ENCODE data around the gene ICOSLG. TPM values are rescaled to one million over a fixed set of nuclear protein-coding genes. Genes with fewer than 3 reads are reported as not detected.
"Not testable (repeated sequence)": the region's sequence is repeated elsewhere in the genome, so short reads cannot be mapped to it uniquely, and the experiment has no call there.

Gene ICOSLG
- total RNA-seq, 1 experiment from 2014 or later: not detected

DNA sequence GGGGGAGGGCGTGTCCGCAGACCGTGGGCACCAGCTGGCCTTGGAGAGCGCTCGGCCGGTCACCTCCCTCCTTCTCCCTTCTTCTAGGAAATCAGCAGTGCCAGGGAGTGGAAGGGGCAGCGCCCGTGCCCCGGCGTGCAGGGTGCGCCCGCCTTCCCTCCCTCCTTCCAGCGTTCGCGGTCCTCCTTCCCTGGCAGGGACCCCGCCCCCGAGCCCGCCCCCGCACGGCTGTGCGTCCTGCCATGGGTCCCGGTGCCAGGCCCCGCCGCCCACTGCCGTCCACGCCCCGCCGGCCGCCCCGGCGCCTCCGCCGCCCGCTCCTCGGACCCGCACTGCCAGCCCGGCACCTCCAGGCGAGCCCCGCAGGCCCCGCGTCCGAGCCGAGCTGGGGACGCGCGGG is 390 bp downstream of the ICOSLG start:
- in situ Hi-C loops (cut with HindIII; ENCODE audit: low sequenced_read_pairs); DNase-seq (ENCODE audit: low spot score): not testable (repeated sequence)

DNA sequence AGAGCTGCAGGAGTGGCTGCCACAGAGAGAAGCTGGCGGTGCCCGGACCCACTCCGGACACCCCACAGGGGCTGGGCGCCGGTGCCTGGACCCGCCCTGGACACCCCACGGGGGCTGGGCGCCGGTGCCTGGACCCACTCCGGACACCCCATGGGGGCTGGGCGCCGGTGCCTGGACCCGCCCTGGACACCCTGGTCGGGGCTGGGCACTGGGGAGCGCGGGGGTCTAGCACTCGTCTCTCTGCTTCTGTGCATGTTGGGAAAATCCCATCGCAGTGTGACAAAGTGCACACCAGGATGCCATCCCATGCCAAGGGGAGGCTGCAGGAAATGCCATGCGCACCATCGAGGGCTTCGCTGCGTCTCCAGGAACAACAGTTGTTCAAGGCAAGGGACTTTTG is 11.2 kb downstream of the ICOSLG start:
- in situ Hi-C loops (cut with HindIII; ENCODE audit: low sequenced_read_pairs); DNase-seq (ENCODE audit: low spot score): not testable (repeated sequence)

DNA sequence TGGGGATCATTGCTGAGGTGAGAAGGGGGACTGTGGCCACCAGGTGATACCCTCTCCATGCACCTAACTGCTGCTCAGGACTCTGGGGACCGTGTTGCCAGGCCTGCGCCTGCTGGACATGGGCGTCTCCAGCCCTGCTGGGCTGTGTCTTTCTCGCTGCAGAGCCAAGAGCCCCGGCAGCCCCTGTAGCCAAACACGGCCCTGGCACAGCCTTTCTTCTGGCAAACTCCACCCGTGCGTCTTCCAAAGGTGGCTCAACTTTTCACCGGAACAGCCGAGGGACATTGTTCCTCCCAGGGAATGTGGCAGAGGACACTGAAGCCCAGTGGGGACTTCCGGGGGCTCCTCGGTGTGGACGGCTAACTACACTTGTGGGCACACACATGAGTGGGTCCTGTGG is 12.6 kb downstream of the ICOSLG start:
- in situ Hi-C loops (cut with HindIII; ENCODE audit: low sequenced_read_pairs); DNase-seq (ENCODE audit: low spot score): not testable (repeated sequence)

DNA sequence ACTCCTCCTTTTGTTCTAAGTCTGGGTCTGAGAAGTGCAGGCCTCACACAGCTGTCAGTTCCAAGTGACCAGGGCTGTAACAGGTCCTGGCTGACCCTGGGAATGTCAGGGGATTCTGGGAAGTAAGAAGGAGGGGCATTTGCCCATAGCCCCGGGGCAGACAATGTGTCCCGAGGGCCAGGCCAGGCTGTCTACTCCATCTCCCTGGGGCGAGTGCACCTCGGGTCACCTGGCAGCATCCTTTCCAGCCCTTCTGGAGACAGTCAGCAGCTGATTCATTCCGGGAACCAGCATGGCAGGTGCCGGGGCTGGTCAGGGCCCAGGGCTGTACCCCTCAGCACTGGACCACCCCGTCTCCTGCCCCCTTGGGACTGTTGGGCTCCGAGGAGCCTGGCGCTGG is 13.1 kb downstream of the ICOSLG start:
- DNase-seq (ENCODE audit: low spot score); in situ Hi-C loops (cut with HindIII; ENCODE audit: low sequenced_read_pairs): not testable (repeated sequence)

DNA sequence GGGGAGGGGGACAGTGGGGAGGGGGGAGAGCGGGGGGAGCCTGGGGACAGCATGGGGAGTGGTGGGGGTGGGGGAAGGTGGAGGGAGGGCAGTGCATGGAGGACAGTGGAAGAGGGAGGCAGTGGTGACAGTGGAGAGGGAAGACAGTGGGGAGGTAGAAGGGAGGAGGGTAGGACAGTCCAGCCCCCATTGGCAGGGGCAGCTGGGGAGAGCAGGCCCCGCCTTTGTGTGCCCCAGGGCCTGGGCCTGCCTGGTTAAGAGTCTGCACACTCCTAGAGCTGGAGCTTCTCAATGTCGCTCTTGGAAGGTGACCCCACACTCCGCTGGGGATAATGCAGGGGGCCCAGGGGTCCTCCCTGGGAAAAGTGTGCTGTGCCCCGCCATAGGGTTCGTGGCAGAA is 15.1 kb downstream of the ICOSLG start:
- DNase-seq (ENCODE audit: low spot score); in situ Hi-C loops (cut with HindIII; ENCODE audit: low sequenced_read_pairs): not testable (repeated sequence)

DNA sequence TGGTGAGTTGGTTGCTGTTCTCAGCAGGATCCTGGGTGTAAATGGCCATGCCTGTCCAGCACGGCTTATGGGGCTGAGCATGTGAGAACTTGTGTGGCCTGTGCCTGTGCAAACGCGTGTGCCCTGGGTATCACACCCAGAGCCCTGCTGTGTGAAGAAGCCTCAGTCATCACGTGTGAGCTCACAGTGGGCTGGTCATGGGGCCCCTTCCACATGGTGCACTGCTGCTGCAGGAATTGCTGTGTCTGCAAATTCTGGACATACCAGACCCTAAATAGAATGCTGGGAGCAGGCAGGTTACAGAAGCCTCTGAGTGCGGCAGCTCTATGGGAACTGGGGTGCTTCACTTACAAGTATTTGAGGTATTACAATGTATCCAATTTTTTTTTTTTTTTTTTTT is 17.4 kb downstream of the ICOSLG start:
- in situ Hi-C loops (cut with HindIII; ENCODE audit: low sequenced_read_pairs); DNase-seq (ENCODE audit: low spot score): not testable (repeated sequence)

DNA sequence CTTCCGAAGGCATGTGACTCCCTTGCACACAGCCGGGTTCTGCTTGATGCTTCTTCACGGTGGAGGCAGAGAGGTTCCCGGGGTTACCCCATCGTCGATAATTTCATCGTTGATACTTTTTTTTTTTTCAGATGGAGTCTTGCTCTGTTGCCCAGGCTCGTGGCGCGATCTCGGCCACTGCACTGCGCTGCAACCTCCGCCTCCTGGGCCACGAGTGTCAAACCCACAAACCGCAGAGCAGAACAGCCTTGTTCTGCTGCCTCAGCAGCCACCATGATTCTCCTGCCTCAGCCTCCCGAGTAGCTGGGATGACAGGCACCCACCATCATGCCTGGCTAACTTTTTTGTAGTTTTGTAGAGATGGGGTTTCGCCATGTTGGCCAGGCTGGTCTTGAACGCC is 20.1 kb downstream of the ICOSLG start:
- in situ Hi-C loops (cut with HindIII; ENCODE audit: low sequenced_read_pairs); DNase-seq (ENCODE audit: low spot score): not testable (repeated sequence)

DNA sequence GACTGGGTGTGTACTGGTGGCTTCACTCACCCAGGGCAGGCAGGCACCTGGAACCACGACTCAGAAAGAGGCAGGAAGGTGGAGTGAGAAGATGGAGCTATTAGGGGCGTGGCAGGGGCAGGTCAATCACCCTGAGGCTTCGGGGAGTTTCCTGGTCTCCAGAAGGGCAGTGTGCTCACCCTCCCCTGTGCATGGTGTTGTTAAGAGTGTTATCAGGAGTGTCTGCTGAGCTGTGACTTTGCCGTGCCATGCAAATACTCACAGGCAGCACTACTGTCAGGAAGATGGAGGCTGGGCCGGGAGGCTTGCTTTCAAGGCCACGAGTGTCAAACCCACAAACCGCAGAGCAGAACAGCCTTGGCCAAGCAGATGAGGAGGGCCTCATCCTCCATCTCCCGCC is 22.3 kb downstream of the ICOSLG start:
- in situ Hi-C loops (cut with HindIII; ENCODE audit: low sequenced_read_pairs); DNase-seq (ENCODE audit: low spot score): not testable (repeated sequence)

DNA sequence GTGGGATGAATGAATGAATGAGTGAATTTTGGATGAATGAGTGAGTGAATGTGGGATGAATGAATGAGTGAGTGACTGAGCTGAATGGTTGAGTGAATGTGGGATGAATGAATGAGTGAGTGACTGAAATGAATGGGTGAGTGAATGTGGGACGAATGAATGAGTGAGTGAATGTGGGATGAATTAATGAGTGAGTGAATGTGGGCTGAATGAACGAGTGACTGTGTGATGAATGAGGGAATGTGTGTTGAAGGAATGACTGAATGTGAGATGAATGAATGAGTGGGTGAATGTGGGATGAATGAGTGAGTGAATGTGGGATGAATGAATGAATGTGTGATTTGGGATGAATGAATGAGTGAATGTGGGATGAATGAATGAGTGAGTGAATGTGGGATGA is 28.8 kb downstream of the ICOSLG start:
- in situ Hi-C loops (cut with HindIII; ENCODE audit: low sequenced_read_pairs); DNase-seq (ENCODE audit: low spot score): not testable (repeated sequence)

DNA sequence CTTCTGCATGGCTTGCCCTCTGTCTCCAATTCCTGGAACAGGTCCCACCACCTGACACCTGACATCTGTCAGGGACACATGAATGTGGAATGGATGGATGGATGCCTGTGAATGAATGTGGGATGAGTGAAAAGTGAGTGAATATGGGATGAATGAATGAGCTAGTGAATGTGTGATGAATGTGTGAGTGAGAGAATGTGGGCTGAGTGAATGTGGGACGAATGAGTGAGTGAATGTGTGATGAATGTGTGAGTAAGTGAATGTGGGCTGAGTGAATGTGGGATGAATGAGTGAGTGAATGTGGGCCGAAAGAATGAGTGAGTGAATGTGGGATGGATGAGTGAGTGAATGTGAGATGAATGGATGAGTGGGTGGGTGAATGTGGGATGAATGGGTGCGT is 29.2 kb downstream of the ICOSLG start:
- DNase-seq (ENCODE audit: low spot score); in situ Hi-C loops (cut with HindIII; ENCODE audit: low sequenced_read_pairs): not testable (repeated sequence)

DNA sequence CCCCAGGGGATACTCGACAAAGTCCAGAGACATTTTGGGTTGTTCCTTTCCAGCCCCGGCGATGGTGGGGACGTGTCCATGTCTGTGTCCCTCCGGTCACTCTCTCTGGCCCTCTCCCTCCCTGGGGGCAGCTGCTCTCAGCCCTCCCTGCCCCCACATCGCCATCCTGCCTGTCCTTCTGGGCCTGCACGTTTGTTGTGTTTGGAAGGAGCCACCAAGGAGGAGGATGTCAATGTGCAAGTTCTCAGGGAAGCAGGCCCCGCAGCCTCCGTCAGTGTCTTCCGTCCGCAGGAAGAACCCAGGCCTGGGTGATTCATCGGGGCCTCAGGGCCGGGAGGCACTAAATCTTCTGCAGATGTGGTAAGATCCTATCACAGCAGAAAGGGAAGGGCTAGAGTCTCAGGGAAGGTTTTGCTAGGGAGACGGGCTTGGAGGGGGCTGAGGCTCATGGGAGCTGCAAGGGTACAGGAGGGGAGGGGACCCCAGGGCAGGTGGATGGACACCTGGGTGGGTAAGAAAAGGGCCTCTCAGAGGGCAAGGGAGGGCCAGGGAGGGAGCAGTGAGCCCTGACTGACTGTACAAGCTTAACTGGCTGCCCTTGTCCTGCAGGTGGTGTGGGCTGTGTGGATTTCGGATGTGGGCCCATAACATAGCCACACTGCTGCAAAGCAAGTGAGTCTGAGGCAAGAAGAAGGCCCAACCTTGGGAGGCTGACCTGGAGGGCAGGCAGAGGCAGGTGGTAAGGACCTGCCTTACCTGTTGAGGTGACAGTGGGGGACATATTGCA is 32.7 kb downstream of the ICOSLG start:
- DNase-seq (ENCODE audit: low spot score); in situ Hi-C loops (cut with HindIII; ENCODE audit: low sequenced_read_pairs): not testable (repeated sequence)

DNA sequence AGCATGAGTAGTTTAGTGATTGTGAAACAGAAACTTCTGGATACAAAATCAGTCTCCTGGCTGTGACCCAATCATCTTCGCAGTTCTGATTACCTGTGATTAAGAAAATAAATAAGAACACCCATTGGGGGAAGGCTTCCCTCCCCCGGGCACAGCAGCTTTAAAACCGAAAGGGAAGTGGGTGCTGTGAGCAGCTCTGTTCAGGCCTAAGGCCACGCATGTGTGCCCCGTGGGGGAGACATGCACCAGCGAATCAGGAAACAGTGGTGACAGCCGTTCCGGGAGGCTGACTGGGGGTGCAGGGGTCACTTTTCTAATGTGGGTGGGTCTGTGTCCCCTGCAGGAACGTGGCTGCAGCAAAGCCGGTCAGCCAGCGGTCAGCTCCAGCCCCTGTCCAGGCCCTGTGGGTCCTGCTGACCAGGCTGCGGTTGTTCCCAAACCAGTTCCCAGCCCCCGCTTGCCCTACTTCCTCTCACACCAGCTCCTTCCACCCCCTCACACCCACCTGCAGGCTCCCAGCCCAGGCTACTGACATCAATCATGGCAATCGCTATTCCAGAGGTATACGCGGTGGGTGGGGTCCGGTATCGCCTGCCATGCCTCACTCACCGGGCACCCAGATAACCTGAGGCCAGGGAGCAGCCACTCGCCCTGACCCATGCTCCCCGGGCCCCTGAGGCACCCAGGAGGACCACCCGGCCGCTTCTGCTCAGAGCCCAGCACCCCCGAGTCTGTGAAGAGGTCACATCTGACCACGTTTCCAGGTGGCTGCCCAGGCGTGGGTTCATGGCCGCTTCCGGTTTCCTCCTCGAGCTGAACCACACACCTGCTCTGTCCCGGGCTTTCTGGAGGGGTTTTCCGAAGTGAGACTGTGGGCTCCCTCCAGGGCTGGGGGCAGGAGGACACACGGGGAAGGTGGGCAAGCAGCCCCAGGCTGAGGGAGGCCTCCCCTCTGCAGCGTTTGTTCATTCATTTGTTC is 33.8 kb downstream of the ICOSLG start:
- in situ Hi-C loops (cut with HindIII; ENCODE audit: low sequenced_read_pairs); DNase-seq (ENCODE audit: low spot score): not testable (repeated sequence)

DNA sequence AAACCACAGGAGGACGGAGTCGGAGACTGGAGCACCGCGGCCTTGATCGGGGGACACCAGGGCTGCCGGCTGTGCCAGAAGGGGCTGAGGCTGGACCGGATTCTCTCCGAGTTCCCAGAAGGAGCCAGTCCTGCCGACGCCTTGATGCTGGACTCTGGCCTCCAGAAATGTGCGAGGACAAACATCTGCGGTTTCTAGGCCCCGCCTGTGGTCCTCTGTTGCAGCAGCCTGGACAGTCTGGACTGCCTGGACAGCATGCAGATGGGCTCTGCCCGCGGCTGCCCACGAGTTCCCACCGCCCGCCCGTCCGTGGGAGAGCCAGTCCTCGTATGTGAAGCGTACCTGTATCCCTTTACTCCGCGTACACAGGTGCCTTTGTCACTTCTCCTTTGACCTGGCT is 34.6 kb downstream of the ICOSLG start:
- DNase-seq (ENCODE audit: low spot score); in situ Hi-C loops (cut with HindIII; ENCODE audit: low sequenced_read_pairs): not testable (repeated sequence)

DNA sequence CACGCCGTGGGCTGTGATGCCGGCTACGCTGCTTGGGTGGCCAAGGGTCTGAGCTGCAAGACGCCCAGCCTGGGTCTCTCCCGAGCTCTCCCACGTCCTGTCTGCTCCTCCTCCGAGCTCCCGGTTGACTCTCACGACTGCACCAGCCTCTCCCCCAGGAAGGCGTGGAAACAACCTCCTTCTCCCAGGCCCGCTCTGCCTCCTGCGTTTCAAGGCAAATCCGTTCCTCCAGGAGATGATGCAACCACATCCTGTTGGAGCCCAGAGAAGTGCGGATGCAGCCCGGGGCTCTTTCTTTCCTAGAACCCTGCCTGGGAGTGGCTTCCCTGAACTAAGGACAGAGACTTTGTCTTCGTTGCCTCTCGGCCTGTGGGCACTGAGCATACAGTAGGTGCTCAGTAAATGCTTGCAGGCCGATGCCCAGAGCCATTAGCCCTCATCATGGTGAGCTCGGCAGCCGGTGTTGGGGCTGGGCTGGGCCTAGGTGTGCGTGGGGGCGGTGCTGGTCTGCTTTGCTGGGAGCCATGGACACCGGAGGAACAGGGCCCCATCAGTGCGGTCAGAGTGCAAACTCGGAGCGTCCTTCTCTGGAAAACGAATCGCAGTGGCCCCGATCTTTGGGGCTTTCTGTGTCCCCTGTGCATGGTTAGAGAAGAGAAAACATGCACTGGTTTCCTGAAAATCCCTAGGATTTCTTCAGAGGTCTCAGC is 38.0 kb downstream of the ICOSLG start:
- DNase-seq (ENCODE audit: low spot score); in situ Hi-C loops (cut with HindIII; ENCODE audit: low sequenced_read_pairs): not testable (repeated sequence)

DNA sequence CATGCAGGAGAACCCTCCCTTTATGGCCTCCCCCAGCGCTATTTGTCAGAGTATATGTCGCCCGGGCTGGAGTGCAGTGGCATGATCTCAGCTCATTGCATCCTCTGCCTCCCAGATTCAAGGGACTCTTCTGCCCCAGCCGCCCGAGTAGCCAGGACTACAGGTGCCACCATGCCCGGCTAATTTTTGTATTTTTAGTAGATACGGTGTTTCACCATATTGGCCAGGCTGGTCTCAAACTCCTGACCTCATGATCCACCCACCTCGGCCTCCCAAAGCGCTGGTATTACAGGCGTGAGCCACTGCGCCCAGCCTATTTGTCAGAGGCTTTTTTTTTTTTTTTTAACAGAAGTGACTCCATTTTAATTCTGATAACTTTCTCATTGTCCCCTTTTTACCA is 40.7 kb downstream of the ICOSLG start:
- in situ Hi-C loops (cut with HindIII; ENCODE audit: low sequenced_read_pairs); DNase-seq (ENCODE audit: low spot score): not testable (repeated sequence)

DNA sequence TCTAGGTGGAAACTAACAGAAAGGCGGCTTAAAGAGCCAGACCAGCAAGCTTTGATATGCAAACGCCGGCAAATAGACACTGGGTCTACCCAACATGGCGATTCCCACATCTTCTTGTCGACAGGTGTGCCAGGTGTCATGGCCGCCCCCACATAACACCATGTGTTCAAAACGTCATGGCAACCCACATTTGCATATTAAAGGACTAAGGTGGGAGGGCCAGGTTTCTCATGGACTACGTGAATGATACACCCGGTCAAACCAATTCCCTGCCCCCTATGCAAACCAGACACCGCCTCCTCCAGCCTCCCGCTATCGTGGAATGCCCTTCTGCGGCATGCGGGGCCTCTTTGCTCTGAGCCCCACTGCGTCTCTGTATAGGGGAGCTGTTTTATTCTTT is 41.3 kb downstream of the ICOSLG start:
- in situ Hi-C loops (cut with HindIII; ENCODE audit: low sequenced_read_pairs): no loop called here
- DNase-seq (ENCODE audit: low spot score): no peak

DNA sequence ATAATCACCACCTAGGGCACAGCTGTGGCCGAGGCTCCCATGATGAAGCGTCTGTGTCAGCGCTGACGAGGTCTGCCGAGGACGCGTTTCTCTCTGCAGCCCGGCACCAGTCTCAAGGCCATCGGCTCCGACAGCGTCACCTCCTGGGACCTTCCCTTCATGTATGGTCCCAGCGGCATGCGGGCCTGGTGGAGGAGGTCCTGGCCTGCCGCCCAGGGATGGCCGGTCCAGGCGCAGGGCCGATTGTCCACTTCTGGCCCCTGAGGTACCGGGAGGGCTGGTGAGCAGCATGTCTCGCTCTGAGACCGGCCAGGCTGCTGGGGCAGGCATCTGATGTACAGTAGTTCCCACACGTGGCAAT is 43.6 kb downstream of the ICOSLG start:
- in situ Hi-C loops (cut with HindIII; ENCODE audit: low sequenced_read_pairs); DNase-seq (ENCODE audit: low spot score): not testable (repeated sequence)

DNA sequence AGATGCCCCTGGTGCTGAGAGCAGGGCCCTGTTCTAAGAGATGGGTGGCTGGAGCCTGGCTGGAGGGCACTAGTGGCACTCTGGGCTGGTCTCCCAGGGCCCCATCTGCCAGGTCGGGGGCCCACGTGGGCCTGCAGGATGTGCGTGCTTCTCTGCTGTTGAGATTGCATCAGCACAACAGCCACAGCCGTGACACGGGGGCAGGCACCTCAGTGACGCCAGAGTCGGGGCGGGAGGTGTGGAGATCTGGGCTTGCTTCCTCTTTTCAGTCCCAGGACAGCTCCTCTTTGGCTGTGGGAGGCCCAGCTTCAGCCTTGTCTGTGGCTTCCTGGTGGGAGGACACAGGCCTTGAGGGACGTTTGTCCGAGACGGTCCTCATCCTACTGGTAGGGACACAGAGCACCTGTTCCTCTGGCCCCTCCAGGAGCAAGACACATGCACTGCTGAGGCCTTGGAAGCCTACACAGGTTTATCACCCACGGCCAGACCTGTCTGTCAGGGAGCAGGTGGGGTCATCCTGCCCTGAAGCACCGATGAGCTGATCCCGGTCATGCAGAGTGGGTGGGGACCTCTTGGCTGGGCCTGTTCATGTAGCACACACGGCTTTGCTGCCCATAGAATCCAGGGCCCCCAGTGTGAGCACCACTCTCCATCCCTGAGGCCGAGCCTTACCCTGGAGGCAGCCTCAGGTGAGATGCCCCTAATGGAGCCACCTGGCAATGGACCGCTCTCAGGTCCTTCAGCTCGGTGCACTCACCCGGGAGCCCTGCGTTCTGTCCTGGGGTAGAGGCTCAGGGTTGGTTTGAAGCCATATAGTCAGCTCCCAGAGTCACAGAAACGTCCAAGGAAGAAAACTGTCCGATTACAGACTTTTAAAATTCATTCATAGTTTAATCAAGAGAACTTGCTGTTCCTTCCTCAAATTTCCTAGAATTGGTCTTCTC is 44.3 kb downstream of the ICOSLG start:
- in situ Hi-C loops (cut with HindIII; ENCODE audit: low sequenced_read_pairs); DNase-seq (ENCODE audit: low spot score): not testable (repeated sequence)
